Immature natural killer cell (primary cell): ENCODE measurements around the gene FBXO40. TPM values are rescaled to one million over a fixed set of nuclear protein-coding genes. Genes with fewer than 3 reads are reported as not detected.
A peak's percentile ranks its signal among the peaks of the same experiment; 100 is the strongest.

Experiments
- DNase-seq, 3 donors: peaks; one replicate each; pipeline ENCODE4 v3.0.0; 2022; ENCODE audit warnings: mixed read lengths in 1 of 3
- H3K27ac Mint-ChIP-seq, 6 donors: one replicate each; pipeline ENCODE4 v1.8.0; 2020; ENCODE audit warnings: mixed read lengths in 6 of 6, mild to moderate bottlenecking in 5 of 6, inconsistent platforms in 4 of 6, moderate library complexity in 3 of 6
- H3K27me3 Mint-ChIP-seq, 3 donors: one replicate each; pipeline ENCODE4 v1.8.0; 2020 to 2021; ENCODE audit warnings: low read depth in 3 of 3, mild to moderate bottlenecking in 3 of 3, mixed read lengths in 3 of 3, moderate library complexity in 3 of 3, inconsistent platforms in 1 of 3
- H3K36me3 Mint-ChIP-seq, 3 donors: one replicate each; pipeline ENCODE4 v1.8.0; 2020; ENCODE audit warnings: mixed read lengths in 3 of 3, inconsistent platforms in 2 of 3, mild to moderate bottlenecking in 2 of 3
- H3K4me1 Mint-ChIP-seq, 2 donors: one replicate each; pipeline ENCODE4 v1.8.0; 2020; ENCODE audit warnings: inconsistent platforms in 2 of 2, mild to moderate bottlenecking in 2 of 2, mixed read lengths in 2 of 2, moderate library complexity in 1 of 2
- H3K4me3 Mint-ChIP-seq, 5 donors: one replicate each; pipeline ENCODE4 v1.8.0; 2020; ENCODE audit warnings: mild to moderate bottlenecking in 5 of 5, mixed read lengths in 5 of 5, inconsistent platforms in 3 of 5, moderate library complexity in 3 of 5
- H3K9me3 Mint-ChIP-seq, 6 donors: one replicate each; pipeline ENCODE4 v1.8.0; 2020; ENCODE audit warnings: mild to moderate bottlenecking in 6 of 6, mixed read lengths in 6 of 6, inconsistent platforms in 4 of 6, moderate library complexity in 3 of 6
- polyA plus RNA-seq, 3 donors: library from polyadenylated mRNA; unstranded; fragments of 300-500 nt; fragmentation: Illumina TruSeq; gene quantifications; one replicate each; pipeline ENCODE4 v1.2.3, GENCODE V29; 2021

Gene FBXO40
- polyA plus RNA-seq, 3 donors from 2014 or later = 0.09 TPM; not detected in 2

DNA sequence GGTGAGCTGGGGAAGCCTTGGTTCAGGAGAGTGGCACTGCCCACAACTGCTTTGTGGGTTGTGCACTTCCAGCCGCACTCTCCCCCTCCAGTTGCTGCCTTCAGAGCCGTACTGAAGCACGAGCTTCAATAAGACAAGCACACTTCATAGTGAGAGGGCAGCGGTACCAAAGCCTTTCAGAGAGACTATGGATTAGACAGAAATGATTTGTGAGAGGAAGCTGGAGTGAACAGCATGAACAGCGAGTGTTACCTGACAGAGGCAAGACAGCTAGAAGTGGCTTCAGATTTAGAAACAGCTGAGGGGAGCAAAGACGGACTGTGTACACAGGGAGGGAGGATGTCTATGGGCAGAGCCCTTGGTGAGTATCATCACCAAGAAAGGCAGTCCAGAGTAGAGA, 36.4 kb downstream of the FBXO40 start:
- no peak for DNase-seq
- Mint-ChIP-seq H3K27ac (peak overlapping the region in 4 of 6 donors; percentile 12 to 55 (median 53)), H3K4me3 (no peak overlapping the region), H3K27me3 (no peaks in the 10 kb centered on the region), H3K9me3 (no peaks in the 10 kb centered on the region), H3K36me3 (peaks cover 31 to 56% (median 37%) of the 10 kb centered on the region in 3 donors), H3K4me1 (no peaks in the 10 kb centered on the region)

DNA sequence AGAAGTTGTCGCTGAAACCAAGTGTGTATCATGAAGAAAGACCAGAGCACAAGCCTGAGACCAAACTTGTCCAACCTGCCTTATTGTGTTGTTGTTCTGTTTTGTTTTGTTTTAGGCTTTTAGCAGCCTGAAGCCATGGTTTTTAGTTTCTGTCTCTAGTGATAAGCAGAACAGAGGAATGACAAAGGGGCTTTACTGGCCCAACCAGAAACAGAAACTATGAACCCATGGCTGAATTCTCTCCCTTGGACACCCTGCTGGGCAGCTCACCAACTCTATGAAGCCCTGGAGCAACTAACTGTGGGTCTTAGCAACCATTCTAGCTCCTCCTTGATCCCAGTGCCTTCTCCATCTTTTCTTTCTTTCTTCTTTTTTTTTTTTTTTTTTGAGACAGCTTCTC, 37.2 kb downstream of the FBXO40 start:
- Mint-ChIP-seq H3K27ac (peak overlapping the region in 5 of 6 donors; percentile 12 to 82 (median 54)), H3K36me3 (peaks cover 35 to 63% (median 44%) of the 10 kb centered on the region in 3 donors), H3K27me3 (no peaks in the 10 kb centered on the region), H3K4me3 (no peak overlapping the region), H3K4me1 (no peaks in the 10 kb centered on the region), H3K9me3 (no peaks in the 10 kb centered on the region)
- no peak for DNase-seq

DNA sequence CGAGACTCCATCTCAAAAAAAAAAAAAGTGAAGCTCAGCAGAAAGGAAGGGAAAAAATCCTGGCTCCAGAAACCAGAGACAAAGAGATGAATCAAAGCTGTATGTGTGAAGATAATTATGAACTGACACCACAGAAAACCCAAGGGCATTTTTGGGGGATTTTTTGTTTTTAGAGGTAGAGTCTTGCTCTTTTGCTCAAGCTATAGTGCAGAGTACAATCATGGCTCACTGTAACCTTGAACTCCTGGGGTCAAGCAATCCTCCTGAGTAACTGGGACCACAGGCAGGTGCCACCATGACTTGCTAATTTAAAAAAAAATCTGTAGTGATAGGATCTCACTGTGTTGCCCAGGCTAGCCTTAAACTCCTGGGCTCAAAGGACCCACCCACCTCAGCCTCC, 44.7 kb downstream of the FBXO40 start:
- Mint-ChIP-seq H3K4me3 (no peak overlapping the region), H3K27ac (peak overlapping the region in 1 of 6 donors; percentile 45), H3K4me1 (peaks cover 2 to 36% of the 10 kb centered on the region in 2 donors), H3K36me3 (peaks cover 38 to 83% (median 62%) of the 10 kb centered on the region in 3 donors), H3K27me3 (no peaks in the 10 kb centered on the region), H3K9me3 (no peaks in the 10 kb centered on the region)
- no peak for DNase-seq

DNA sequence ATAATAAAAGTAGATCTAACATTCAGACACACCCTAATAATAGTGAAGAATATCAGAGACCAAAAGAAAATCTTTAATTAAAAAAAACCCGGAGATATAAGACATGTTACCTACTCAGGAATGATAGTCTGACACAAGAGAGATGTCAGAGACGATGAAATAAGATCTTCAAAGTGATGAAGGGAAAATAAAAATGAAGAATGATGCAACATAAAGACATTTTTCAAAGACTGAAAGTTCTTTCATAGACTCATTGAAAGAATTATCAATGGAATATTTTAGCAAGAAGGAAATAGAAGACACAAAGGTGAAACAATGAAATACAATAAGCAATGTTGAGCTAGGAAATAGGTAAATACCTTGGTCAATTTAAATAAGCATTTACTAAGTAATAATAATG, 47.9 kb downstream of the FBXO40 start:
- DNase-seq = no peak
- Mint-ChIP-seq H3K9me3 (no peaks in the 10 kb centered on the region), H3K27me3 (no peaks in the 10 kb centered on the region), H3K4me3 (no peak overlapping the region), H3K27ac (peak overlapping the region in 1 of 6 donors; percentile 49), H3K36me3 (peaks cover 20 to 79% (median 66%) of the 10 kb centered on the region in 3 donors), H3K4me1 (peaks cover 2 to 37% of the 10 kb centered on the region in 2 donors)

DNA sequence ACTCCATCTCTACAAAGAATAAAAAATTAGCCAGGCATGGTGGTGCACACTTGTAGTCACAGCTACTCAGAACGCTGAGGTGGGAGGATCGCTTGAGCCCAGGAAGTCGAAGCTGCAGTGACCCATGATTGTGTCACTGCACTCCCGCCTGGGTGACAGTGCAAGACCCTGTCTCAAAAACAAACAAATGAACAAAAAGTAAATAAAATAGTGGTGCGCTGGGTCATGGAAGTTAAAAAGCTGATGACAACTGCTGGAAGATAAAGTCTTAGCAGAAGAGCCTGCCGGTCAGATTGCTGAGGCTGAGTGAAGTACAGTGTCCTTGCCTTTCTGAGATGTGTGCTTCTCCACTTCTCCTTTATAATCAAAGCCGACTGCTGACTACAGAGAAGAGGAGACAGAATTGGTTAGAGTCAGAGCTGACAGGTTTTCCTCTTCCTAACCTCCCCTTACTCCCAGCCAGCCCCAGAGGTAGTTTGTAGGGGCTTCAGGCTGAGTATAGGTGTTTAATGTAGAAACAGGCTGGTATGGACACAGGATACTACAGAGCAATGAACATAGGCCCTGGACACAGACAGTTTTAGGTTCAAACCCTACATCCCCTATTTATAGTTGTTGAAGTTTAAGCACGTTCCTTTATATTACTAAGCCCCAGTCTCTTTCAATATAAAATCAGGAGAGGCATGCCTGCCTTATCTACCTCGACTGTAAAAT, 49.6 kb downstream of the FBXO40 start:
- H3K36me3 Mint-ChIP-seq = peaks cover 17 to 63% (median 54%) of the 10 kb centered on the region in 3 donors
- no peaks in the 10 kb centered on the region for H3K27me3 Mint-ChIP-seq
- H3K4me1 Mint-ChIP-seq = peaks cover 2 to 42% of the 10 kb centered on the region in 2 donors
- no peak overlapping the region for H3K4me3 Mint-ChIP-seq
- no peak overlapping the region for H3K27ac Mint-ChIP-seq
- no peaks in the 10 kb centered on the region for H3K9me3 Mint-ChIP-seq
- no peak for DNase-seq

DNA sequence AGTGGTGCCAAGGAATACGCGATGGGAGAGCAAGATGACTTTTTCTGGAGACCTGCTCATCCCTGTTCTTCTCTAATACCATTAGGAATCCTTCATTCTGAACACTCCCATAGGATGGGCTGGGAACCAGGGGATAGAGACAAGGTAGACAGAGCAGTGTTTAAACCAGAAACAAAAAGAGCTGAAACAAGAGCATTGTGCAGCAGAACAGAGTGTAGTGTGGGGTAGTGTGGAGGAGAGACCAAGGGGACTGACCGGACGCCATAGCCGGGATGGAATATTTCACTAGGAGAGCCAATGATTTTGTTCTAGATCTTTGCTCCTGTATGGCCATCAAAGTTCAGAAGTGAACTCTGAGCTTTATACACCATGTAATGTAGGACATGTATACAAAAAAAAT, 51.9 kb downstream of the FBXO40 start:
- no peak for DNase-seq
- H3K9me3 Mint-ChIP-seq = no peaks in the 10 kb centered on the region
- peaks cover 12 to 44% of the 10 kb centered on the region in 2 donors for H3K4me1 Mint-ChIP-seq
- H3K36me3 Mint-ChIP-seq = peaks cover 12 to 54% (median 40%) of the 10 kb centered on the region in 3 donors
- H3K27me3 Mint-ChIP-seq = no peaks in the 10 kb centered on the region
- H3K4me3 Mint-ChIP-seq = no peak overlapping the region
- peak overlapping the region in 1 of 6 donors; percentile 19 for H3K27ac Mint-ChIP-seq

DNA sequence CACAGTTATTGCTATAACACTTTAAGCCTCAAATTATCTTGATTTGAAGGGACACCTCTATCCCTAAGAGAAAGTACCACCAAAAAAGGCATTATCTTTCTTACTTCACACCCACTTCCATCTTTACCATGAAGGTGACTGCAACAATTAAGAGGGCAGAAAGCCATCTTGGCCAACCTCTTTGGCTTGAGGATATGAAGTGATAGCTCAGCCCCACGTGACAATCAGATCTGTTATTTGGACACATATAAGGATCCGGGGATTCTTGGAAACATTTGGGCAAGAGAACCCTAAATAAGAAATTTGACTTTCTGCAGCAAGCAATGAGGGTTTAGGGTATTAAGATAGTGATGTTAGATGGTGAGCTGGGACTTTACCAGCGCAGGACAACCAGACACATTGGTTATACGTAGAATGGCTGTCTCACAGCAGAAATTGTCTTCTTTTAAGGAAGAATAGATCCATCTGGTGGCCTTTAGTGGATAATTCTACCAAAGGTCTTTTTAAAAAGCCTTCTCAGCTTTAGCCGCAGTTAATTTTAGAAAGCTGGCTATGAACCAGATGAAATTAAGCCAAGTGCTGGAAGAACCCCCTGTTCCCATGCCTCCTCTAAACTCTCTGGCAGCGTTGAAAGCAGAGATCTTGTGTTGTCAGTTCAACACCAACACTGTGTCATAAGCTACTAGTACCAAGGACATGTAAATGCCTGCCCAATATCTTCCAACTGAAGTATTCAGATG, 55.2 kb downstream of the FBXO40 start:
- peak overlapping the region in 2 of 6 donors; percentile 4 to 41 for H3K27ac Mint-ChIP-seq
- H3K4me3 Mint-ChIP-seq = no peak overlapping the region
- no peaks in the 10 kb centered on the region for H3K9me3 Mint-ChIP-seq
- no peaks in the 10 kb centered on the region for H3K27me3 Mint-ChIP-seq
- no peak for DNase-seq
- peaks cover 34 to 57% of the 10 kb centered on the region in 2 donors for H3K4me1 Mint-ChIP-seq
- H3K36me3 Mint-ChIP-seq = peaks cover 10 to 42% (median 30%) of the 10 kb centered on the region in 3 donors

DNA sequence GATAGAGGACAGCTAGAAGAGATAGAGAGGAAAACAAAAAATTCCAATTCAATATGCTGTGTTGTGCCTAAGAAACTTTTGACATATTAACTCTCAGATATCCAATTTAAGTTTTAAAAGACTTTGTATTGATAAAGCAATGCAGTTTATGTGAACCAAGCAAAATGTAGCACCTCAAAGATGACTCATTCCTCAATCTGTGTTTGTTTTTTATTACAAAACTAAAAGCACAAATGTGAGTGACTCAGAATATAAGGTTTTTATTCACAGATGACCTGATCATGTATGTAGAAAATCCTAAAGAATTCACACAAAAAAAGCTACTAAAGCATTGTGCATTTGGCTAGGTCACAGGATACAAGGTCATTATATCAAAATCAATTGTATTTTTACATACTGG, 56.5 kb downstream of the FBXO40 start:
- no peaks in the 10 kb centered on the region for H3K9me3 Mint-ChIP-seq
- peaks cover 46 to 70% of the 10 kb centered on the region in 2 donors for H3K4me1 Mint-ChIP-seq
- no peak overlapping the region for H3K4me3 Mint-ChIP-seq
- H3K36me3 Mint-ChIP-seq = peaks cover 12 to 31% (median 23%) of the 10 kb centered on the region in 3 donors
- DNase-seq = no peak
- no peaks in the 10 kb centered on the region for H3K27me3 Mint-ChIP-seq
- peak overlapping the region in 2 of 6 donors; percentile 21 to 23 for H3K27ac Mint-ChIP-seq

DNA sequence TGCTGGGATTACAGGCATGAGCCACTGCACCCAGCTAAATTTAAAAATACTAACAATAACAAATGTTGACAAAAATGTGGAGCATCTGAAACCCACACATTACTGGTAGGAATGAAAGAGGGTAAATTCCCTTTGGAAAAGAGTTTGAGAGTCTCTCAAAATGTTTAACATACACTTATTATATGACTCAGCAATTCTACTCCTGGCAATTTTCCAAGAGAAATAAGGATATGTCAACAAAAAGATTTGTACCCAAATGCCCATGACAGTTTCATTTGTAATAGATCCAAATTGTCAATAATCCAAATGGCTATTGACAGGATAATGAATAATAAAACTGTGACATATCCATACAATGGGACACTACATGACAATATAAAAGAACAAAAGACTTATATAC, 58.5 kb downstream of the FBXO40 start:
- Mint-ChIP-seq H3K36me3 (peaks cover 22 to 30% (median 22%) of the 10 kb centered on the region in 3 donors), H3K4me1 (peaks cover 58 to 86% of the 10 kb centered on the region in 2 donors), H3K4me3 (peak overlapping the region in 4 of 5 donors; percentile 7 to 45 (median 26)), H3K9me3 (no peaks in the 10 kb centered on the region), H3K27me3 (no peaks in the 10 kb centered on the region), H3K27ac (peak overlapping the region; percentile 13 to 73 (median 44))
- DNase-seq = no peak

DNA sequence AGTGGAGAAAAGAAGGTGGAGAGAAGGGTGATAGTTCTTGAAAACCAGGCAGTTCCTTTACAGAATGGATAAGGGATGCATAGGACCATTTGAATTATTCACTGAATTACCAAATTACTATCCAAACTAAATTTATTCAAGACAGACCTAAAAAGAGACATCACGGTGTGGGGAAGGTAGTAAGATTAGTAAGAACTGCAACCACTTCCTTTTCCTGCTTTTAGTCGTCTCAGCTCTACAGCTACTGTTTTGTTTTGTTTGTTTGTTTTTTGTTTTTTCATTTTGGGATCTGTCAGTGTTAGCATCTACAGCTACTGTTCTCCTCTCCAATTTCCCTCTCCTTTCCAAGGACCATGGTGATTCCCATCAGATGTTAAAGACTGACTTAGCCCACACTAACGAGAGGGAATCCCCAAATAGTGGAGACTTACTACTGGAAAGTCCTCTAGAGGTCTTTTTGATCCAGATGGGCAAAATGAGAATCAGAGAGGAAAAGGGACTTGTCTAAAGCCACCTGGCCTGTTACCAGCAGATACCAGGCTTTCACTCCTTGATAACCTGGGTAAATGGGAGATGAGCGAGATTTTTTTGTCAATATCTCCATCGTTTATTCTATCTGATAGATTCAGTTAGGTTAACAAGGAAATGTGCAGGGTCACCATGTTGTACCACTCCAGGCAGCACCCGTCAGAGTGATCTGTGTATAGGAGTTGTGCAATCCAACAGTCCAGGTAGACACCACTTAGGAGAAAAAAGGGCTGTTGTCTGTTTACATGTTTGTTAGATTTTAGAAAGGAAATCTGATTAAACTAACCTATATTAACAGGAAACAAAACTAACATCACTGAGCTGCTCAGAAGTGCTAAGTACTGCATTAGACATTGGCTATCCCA, 61.6 kb downstream of the FBXO40 start:
- peaks cover 77 to 94% of the 10 kb centered on the region in 2 donors for H3K4me1 Mint-ChIP-seq
- DNase-seq = no peak
- peaks cover 32 to 46% (median 36%) of the 10 kb centered on the region in 3 donors for H3K36me3 Mint-ChIP-seq
- H3K27me3 Mint-ChIP-seq = peaks cover 0 to 3% (median 0%) of the 10 kb centered on the region in 3 donors
- H3K4me3 Mint-ChIP-seq = peak overlapping the region; percentile 51 to 74 (median 70)
- H3K27ac Mint-ChIP-seq = peak overlapping the region; percentile 81 to 97 (median 94)
- no peaks in the 10 kb centered on the region for H3K9me3 Mint-ChIP-seq

DNA sequence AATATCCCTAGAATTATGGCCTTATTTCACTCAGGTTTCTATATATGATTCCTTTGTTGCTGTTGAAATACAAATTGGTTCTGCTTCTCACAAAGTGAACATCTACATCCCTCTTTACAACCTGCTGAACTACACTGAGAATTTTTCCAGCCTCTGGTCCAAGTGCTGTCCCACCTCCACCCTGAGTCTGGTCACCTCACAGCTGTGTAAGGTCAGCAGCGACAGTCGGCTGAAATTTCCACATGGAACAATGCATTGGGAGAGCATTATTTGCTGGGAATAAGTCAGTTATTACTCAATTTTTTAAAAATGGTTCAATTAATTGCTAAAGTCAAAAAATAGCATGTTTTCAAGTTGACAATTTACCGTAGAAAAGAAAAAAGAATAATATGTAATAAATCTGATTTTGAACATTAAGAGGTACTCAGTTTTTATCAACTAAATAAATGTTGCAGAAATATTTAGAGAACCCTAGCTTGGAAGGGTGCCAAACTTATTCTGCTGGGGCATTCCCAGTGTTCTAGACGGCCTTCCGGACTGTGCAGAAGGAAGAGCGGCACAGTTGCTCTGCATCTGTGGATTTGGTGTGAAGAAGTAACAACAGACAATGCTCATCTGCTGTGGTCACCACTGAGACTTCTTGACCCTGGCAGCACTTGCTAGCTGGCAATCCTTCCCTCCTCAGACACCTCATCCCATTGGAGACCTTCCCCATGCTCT, 65.7 kb downstream of the FBXO40 start:
- Mint-ChIP-seq H3K27me3 (peaks cover 3 to 5% (median 4%) of the 10 kb centered on the region in 3 donors), H3K9me3 (no peaks in the 10 kb centered on the region), H3K36me3 (peaks cover 30 to 49% (median 46%) of the 10 kb centered on the region in 3 donors), H3K4me3 (peak overlapping the region; percentile 94 to 98 (median 97)), H3K4me1 (peaks cover 71 to 78% of the 10 kb centered on the region in 2 donors), H3K27ac (peak overlapping the region; percentile 98 to 100 (median 99))
- no peak for DNase-seq

DNA sequence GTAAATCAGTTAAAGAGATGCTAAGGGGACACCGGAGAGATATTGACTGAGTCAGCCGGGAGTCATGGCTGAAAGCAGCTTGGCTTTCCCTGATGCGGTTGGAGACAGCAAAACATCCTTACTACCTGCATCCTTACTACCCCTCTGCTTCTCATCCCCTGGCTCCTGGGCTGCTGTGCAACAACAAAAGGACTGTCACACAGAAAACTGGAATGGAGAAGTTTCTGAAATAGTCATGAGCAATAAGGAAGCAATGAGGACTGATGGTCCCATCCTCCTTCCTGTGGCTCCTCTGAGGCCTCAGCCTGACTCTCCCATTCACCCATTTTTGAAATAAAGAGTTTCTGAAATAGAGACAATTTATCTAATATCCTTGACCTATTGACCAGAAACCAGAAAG, 66.4 kb downstream of the FBXO40 start:
- Mint-ChIP-seq H3K9me3 (no peaks in the 10 kb centered on the region), H3K4me3 (peak overlapping the region; percentile 94 to 98 (median 97)), H3K27me3 (peaks cover 3 to 5% (median 4%) of the 10 kb centered on the region in 3 donors), H3K36me3 (peaks cover 33 to 54% (median 53%) of the 10 kb centered on the region in 3 donors), H3K4me1 (peaks cover 65 to 71% of the 10 kb centered on the region in 2 donors), H3K27ac (peak overlapping the region; percentile 98 to 100 (median 99))
- no peak for DNase-seq
